GM19328 (cell line): ENCODE data around the gene TMEM242.

ENCODE experiments used
- ATAC-seq: cut with Tn5 transposase; IDR thresholded peaks from one replicate; pipeline ENCODE4 v1.9.1; 2021; ENCODE audit warnings: mild to moderate bottlenecking, moderate library complexity; ENCODE audit not compliant: unreplicated experiment

The TMEM242 gene

GRCh38 chr6:157291356-157291755 is 32.0 kb downstream of the TMEM242 start:
- ATAC-seq: no peak

- no peak for ATAC-seq
Measured at GRCh38 chr6:157290797-157291196, 32.5 kb downstream of the TMEM242 start.

- ATAC-seq: no peak
Measured at GRCh38 chr6:157289764-157290163, 33.6 kb downstream of the TMEM242 start.

GRCh38 chr6:157288575-157288974 is 34.7 kb downstream of the TMEM242 start:
- no peak for ATAC-seq

- no peak for ATAC-seq
Measured at GRCh38 chr6:157287923-157288322, 35.4 kb downstream of the TMEM242 start.

- no peak for ATAC-seq
Measured at GRCh38 chr6:157287247-157287850, 36.0 kb downstream of the TMEM242 start.

GRCh38 chr6:157285422-157285779 is 37.9 kb downstream of the TMEM242 start:
- no peak for ATAC-seq

- no peak for ATAC-seq
Measured at GRCh38 chr6:157284738-157285421, 38.4 kb downstream of the TMEM242 start.

- ATAC-seq: no peak
Measured at GRCh38 chr6:157283900-157284737, 39.2 kb downstream of the TMEM242 start.

GRCh38 chr6:157283330-157283898 is 39.9 kb downstream of the TMEM242 start:
- ATAC-seq: no peak

GRCh38 chr6:157282284-157282683 is 41.0 kb downstream of the TMEM242 start:
- no peak for ATAC-seq

GRCh38 chr6:157281570-157281969 is 41.7 kb downstream of the TMEM242 start:
- ATAC-seq: no peak

- no peak for ATAC-seq
Measured at GRCh38 chr6:157280947-157281346, 42.4 kb downstream of the TMEM242 start.

GRCh38 chr6:157280157-157280556 is 43.2 kb downstream of the TMEM242 start:
- ATAC-seq: no peak

- ATAC-seq: no peak
Measured at GRCh38 chr6:157278171-157278570, 45.1 kb downstream of the TMEM242 start.

GRCh38 chr6:157276731-157277130 is 46.6 kb downstream of the TMEM242 start:
- no peak for ATAC-seq

- ATAC-seq: no peak
Measured at GRCh38 chr6:157276134-157276532, 47.2 kb downstream of the TMEM242 start.

GRCh38 chr6:157274471-157275226 is 48.7 kb downstream of the TMEM242 start:
- ATAC-seq: peak; percentile 93

- ATAC-seq: no peak
Measured at GRCh38 chr6:157273756-157274470, 49.4 kb downstream of the TMEM242 start.
